NCI-H69 (cell line): ENCODE data around the gene MYO1D.
A peak's percentile ranks its signal among the peaks of the same experiment; 100 is the strongest.
"Not testable (repeated sequence)": the region's sequence is repeated elsewhere in the genome, so short reads cannot be mapped to it uniquely, and the experiment has no call there.

Source experiments
- DNase-seq: peaks from one replicate; lab custom pipeline; 2025; lab: John Stamatoyannopoulos, UW

The MYO1D gene

DNA sequence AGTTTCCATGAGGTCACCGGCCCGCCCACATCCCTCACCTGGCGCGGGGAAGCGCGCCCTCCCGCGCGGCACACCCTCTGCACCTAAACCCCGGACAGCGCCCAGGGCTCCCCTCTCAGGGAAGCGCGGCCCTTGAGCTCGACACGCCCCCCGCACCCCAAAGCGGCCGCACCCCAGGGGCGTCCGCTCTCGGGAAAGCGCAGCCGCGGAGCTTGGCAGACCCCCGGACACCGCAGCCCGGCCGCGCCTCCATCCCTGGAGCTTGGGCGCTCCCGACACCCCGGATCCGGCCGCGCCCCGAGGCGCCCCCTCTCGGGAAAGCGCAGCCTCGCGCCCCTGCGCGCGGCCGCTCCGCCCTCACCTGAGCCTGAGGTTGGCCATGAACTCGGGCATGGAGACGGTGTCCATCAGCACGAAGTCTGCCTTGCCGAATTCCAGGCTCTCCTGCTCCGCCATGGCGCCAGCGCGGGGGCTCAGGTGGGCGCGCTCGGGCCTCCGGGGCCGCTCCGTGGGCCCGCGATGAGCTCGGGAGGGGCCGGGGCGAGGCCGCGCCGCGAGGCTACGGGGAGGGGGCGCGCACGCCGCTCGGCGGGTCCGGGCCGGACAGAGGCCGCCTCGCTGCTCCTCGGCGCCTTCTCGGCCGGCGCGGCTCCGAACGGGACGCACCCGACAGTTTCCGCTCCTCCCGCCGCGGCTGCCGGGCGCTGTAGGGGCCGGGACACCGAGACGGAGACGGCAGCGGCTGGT lies at the start of gene MYO1D:
TSS of gene MYO1D (minus strand) at position 708 of the 747 bp plus-strand sequence. CDS start at position 456, 252 bp downstream.
- peak; percentile 70 for DNase-seq

DNA sequence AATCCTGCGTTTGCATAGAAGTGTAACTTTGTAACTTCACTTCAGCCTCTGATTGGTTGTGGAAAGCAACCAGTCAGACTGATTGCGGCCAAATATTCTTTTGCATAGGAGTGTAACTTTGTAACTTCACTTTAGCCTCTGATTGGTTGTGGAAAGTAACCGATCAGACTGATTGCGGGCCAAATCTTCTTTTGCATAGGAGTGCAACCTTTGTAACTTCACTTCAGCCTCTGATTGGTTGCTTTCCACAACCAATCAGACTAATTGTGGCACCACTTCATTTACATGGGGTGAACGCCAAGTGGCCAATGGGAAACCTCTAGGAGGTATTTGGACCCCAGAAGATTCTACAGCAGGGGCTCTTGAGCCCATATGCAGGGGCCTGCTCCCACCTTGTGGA lies 49.3 kb upstream of the MYO1D start:
- no peak for DNase-seq

DNA sequence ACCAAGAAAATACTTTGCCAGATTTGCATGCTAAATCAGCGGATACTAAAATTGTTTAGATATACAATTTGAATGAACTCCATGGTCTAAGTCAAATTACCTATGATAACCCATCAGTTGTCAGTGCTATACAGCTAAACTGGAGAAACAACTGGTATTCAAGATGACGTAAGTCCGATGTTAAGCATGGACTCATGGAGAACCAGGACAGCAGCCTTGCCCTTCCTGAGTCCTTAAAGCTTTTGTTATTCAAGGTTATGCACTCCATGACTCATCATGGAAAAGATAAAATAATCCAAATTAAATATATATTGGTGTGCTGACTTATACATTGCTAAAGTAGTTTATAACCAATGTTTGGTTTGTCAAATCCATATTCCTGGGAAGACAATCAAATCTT lies 47.0 kb upstream of the MYO1D start:
- not testable (repeated sequence) for DNase-seq

DNA sequence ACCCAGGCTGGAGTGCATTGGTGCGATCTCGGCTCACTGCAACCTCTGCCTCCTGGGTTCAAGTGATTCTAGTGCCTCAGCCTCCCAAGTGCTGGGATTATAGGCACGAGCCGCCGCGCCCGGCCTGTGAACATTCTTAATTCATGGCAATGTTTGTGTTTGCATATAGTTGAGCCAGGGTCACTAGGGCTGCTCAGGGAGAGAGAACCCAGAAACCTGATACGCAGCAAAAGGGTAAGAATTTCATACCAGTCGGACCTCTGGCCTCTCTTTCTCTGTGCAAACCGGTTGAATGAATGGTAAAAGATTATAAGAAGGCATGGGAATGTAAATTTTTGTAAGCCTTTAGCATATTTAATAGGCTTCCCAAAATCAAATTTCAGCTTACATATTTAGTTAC lies 44.1 kb upstream of the MYO1D start:
- no peak for DNase-seq

DNA sequence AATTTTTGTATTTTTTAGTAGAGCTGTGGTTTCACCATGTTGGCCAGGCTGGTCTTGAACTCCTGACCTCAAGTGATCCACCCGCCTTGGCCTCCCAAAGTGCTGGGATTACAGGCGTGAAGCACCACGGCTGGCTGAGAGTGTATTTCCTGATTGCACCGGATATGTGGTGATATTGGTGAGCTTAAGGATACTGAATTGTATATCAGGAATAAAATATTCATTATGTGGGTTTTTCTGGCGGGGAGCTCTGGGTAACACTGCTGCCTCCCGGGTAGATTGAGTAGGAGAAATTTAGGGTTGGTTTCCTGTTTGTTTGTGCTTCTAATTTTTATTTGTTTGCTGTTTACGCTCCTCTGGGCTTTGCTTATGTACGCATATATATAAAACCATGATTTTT lies 43.4 kb upstream of the MYO1D start:
- no peak for DNase-seq

DNA sequence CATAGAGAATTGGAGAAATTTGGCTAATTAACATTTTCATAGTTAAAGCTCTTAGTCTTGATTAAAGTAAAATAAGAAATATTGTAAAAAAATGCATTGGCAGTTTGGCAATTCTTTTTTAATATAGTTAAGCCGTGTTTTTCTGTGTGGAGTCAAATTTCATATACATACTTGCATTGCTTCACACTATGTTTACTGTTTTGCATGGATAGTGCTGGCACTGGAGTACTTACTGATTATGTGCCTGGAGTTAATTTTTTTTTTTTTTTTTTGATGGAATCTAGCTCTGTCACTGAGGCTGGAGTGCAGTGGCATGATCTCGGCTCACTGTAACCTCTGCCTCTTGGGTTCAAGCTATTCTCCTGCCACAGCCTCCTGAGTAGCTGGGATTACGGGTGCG lies 43.0 kb upstream of the MYO1D start:
- DNase-seq: not testable (repeated sequence)

DNA sequence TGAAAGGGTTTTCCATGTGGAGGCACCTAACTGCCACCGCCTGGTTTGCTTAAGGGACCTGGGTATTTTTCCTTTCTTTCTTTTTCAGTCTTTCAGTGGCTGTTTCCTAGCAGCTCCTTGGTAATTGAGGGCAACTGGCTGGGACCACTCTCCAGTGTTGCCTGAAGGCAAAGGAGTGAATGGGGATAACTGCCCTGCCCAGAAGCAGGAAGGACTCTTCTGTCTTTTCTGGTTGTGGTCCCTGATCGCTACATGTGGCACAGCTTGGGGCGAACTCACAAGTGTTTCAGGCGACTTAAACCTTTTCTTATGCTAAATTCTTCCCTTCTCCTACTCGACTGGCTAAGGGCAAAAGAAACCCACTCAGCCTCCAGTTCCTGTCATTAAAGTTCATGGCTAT lies 40.9 kb upstream of the MYO1D start:
- no peak for DNase-seq

DNA sequence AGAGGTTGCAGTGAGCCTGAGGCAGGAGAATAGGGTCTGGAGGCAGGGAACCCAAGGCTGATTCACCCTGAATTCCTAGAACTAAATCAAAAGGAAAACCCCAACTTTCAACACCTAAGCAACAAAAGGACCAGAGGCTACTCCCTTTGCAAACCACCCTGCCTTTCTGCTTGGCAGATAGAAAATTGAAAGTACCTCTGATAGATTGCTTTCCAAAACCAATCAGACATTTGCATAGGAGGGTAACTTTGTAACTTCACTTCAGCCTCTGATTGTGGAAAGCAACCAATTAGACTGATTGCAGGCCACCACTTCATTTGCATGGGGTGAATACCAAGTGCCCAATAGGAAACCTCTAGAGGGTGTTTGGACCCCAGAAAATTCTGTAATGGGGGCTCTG lies 40.2 kb upstream of the MYO1D start:
- no peak for DNase-seq

DNA sequence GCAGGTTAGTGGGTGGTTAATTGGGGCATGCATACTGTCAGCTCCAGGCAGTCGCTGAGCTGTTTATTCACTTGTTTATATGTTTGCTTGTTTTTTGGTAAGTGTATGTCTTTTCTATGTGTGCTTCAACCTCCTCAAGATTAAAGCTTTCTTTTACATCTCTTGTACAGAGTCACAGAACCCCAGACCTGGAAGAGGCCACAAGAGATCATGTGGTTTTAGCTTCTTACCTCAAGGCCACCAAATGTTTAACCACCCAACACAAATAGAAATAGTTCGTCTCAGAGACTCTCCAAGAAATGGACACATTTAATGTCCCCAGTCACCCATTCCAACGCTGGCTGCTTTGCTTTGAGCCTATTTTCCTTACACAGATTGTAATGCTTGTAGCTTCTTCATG lies 39.2 kb upstream of the MYO1D start:
- no peak for DNase-seq

DNA sequence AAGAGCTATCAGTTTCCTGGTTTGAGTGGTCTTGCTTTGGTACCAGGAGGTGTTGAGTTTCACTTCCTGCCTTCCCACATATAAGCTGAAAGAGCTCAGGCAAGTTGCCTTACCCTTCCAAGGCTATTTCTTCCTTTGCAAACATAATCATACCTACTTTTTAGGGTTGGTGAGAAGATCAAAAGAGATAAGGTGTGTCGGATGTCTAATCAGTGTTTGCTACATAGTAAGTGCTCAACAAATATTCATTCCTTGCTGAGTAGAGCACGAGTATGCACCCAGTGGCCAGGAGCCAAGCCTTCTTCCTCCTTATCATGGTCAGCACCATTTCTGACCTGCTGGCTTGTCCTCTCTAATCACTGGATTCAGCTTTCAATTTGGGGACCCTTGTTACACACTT lies 38.3 kb upstream of the MYO1D start:
- no peak for DNase-seq

DNA sequence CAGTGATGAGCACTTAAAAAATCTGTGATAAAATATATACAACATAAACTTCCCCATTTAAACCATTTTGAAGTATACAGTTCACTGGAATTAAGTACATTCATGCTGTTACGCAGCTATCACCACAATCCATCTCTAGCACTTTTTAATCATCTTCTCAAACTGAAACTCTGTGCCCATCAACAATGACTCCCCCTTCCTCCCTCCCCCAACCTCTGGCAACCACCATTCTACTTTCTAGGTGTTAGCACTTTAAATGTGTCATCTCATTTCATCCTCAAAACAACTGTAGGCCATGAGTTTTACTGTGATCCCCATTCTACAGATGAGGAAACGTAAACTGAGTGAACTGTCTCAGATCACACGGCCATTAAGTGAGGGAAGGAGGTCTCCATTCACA lies 37.3 kb upstream of the MYO1D start:
- DNase-seq: no peak

DNA sequence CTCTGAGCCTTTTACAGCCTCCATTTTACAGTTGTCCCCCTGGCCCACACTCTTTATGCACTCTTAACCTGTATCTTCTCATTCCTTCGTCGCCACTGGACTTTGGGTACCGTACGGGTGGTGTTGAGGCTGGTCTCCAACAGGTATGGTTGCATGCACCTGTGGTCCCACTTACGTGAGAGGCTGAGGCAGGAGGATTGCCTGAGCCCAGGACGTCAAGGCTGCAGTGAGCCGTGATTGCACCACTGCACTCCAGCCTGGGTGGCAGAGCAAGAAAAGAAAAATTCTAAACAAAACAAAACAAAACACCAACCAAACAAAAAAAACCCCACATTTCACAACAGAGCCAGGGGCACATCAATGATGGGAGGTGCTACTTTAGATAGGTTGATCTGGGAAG lies 36.7 kb upstream of the MYO1D start:
- DNase-seq: no peak

DNA sequence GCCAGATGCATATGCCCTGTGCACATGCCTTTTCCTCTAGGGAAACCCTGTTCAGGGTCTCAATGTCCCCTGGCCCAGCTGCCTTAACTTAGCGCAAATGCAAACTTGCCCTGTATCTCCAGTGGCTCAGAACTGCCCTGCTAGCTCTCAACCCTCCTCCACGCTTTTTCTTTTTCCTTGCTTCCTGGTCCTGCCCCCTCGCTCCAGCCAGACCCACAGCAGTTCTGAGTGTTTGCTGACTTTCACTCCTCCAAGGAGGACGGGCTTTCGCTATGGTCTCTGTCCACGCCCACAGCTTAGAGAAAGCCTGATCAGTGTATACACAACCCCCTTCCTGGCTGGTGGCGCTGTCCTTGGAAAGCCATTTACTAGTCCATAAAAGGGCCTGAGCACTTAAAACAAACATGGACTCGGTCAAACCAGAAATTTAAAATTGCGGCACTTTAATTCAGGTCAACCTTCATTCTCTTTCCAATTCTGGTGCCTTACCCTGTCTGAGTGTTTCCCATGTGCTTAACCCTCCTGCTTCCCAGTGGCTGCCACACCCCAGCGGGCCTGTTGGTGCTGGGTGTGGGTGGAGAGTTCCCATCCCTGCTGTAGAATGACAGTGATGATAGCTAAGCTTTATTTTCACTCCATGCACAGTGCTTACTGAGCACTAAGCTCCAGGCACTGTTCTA lies 35.4 kb upstream of the MYO1D start:
- DNase-seq: peak; percentile 43

DNA sequence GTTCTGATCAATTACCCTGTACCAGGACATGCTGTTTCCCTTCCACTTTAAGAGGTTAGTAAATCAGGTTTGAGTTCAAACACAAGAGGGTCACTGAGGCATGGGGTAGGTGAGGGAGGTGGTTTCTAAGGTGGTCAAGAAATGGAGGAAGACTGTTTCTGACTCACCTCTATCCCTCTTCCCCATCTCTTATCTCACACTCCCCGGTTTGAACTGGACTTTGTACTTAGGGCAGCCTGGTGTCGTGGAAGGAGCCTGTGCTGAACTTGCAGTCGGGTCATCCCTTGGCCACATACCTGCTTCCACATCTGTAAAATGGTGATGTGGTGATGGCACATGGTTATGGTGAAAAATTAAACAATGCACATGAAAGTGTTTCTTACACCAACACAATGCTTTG lies 33.8 kb upstream of the MYO1D start:
- no peak for DNase-seq

DNA sequence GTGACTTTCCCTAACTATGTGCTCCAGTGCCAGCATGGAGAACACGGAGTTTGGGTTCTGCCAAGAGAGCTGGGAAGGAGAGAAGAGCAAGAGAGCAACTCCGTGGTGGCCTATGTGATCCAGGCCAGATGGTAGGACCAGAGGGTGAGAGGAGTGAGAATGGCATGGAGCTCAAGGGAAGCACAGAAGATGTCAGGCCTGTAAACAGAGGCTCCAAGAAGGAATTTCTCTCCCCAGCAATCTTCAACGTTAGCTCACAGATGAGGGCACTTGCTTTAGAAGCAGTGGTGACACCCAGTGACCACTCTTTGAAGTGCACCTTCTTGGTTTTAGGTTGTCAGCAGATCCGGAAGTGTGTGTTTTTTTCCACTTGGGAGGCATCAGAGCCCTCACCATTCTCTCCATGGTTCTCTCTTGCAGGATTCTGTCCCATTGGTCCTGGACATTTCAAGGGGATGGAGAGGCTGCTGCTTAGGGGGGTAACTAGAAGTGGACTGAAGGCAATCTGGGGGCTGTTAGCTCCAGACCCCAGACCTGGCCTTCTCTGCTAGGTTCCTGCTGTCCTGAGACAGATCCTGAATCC lies 33.0 kb upstream of the MYO1D start:
- DNase-seq: peak; percentile 65

DNA sequence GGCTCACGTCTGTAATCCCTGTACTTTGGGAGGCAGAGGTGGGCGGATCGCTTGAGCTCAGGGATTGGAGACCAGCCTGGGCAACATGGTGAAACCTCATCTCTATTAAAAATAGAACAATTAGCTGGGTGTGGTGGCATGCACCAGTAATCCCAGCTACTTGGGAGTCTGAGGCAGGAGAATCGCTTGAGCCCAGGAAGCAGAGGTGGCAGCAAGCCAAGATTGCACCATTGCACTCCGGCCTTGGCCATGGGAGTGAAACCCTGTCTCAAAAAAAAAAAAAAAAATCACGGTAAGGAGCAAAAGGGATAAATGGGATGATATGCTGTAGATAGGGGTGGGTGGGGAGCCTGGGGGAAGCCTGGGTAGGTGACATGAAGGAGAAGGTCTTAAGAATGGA lies 30.7 kb upstream of the MYO1D start:
- no peak for DNase-seq

DNA sequence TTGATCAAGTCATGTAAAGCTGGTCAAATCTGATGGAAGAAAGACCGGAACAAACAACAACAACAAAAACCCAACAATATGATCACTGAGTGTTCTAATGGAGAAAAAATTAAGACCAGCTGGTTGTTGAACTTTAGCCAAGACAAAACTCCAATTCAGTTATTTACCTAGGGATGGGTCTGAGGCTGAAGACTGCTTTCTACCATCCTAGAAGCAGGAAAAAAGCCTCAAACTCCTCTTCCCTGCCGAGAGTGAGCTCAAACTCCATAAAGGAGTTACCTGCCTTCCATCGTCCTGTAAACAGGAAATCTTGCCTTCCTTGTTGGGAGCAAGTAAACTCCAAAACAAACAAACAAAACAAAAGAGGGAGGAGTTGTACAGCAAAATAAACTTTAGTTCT lies 28.0 kb upstream of the MYO1D start:
- DNase-seq: no peak

DNA sequence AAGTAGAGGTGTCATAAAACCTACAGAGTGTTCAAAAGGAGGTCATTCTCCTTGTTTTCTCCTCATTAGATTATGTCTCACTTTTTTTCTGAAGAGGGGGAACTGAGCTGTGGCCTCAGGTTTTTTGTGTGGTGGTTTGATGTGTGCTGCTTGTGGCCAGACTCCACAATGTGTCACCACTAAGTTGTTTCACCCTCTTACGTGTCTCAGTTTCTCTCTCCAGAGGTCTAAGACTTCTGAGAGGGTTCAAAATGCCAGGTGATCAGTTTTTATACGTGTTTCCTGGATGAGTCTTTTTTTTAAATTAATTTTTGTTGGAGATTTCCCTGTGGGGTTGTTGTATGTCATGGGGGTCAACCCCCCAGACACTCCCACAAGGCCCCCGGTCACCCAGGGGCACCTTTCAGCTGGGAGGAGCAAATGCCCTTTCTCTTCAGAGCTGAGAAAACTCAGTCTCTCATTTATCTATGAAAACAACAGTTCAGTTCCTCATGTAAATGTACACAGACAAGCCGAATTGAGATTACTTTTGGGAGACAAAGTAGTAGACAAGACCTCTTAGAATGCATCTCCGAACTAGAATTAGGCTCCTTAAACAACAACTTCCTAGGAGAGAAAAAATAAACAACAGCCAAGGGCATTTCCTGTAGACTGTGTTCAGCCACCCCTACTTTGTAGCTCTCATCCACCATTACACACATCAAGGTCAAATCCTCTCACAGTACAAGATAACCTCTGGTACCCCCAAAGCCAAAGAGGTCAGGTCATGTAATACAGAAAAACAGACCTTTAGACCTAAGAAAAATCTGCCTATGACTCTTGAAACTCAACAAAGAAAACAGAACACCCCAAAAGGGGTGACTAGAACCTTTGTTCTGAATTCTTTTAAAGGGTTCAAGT lies 27.1 kb upstream of the MYO1D start:
- no peak for DNase-seq

DNA sequence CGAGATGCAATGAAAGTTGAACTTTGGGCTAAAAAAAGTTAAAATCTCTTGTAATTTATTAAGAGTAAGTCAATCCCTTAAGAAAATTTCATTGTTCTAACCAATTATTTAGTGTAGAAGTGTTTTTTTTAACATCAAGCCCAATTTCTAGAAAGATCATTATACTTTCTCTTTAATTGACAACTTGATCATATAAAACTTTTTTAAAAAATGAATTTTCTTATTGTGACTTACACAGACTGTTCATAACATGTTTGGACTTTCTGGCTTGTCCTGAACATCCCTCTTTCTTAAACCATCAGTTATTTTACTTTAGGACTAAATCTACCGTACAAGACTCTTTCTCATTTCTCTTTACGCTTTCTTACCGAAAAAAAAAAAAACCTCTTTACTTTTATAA lies 24.8 kb upstream of the MYO1D start:
- DNase-seq: no peak

DNA sequence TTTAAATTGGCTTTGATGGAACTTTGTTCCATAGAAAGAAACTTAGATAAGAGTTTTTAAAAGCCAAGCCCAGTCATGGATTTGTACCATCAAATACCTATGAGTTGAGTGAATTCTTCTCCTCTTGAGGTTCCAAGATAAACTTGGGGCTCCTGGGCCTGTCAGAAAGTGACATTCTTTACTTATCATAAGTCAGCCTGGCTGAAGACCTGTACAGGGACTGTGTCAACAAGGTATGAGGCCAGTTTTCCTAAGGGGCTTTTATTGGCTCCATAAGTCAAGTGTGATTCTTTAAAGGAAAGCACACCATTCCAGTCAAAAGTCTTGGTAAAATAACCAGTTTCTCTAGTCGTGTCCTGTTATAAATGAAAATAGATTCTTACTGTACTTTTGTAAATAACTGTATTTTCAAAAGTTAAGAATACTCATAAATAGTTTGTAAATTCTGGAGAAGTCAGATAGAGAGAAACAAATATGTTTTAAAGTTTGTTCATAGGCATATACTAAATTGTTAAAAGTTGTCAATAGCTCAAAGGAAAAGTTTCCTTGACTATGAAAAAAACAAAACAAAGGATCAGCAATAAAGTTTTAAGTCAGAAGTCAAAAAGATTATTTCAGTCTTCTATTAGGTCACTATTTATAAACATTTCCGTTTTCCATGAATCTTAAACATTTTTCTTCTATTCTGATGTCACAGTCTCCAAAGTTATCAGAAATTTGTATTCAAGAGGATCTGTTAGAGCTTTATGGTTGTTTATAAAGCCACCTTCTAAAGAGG lies 22.5 kb upstream of the MYO1D start:
- no peak for DNase-seq

DNA sequence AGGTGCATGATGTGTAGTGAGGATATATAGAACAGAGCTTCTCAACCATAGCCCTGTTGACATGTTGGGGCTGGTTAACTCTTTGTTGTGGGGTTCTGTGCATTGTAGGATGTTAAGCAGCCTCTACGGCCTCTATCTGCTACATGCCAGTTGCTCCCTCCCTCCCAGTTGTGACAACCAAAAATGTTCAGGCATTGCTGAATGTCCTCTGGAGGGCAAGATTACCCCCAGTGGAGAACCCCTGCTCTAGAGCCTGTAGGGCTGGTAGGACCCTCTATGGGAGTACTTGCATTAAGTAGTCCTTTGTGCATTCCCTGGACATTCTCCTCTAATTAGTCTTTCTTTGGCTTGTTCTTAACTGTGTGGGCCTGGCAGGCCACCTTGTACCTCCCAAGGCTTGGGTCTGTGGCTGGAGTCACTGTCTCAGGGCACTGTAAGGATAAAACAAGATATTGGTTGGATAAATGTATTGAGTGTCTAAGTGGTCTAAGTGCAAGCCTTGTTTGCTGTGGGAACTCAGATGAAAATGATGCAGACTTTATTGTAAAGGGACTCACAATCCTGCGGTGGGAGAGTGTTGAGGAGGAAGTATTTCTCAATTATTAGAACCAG lies 19.8 kb upstream of the MYO1D start:
- no peak for DNase-seq
